ENCODE measurements around the gene CSRNP3. TPM values are rescaled to one million over a fixed set of nuclear protein-coding genes. Genes with fewer than 3 reads are reported as not detected.

Gene CSRNP3
- total RNA-seq, 1 experiment from 2014 or later, result 2.7 TPM

DNA sequence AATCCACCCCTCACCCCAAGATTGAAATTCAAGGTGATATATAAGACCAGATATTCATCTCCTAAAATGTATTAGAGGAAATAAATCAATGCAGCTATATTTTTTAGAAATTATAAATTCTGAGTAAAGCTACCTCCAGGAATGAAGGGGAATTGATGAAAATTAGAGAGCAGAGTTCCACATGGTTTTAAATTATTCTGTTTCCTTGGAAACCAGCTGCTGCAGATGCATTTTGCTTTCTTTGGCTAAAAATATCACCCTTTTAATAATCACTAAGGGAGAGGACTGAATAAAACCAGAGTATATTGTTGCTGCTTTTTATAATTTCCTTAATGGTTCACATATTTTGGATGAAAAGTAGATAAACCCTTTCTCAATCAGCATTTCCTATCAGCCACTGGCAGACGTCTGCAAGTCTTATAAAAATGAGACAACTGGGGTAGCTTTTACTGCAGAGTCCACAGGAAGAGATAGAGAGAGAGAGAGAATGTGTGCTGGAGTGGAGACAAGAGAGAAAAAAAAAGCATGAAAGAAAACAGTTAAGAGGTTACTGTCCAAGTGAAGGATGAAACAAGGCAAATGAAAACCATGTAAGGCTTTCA, 2.0 kb downstream of the CSRNP3 start:
- DNase-seq (ENCODE audit: low read depth), result no peak

DNA sequence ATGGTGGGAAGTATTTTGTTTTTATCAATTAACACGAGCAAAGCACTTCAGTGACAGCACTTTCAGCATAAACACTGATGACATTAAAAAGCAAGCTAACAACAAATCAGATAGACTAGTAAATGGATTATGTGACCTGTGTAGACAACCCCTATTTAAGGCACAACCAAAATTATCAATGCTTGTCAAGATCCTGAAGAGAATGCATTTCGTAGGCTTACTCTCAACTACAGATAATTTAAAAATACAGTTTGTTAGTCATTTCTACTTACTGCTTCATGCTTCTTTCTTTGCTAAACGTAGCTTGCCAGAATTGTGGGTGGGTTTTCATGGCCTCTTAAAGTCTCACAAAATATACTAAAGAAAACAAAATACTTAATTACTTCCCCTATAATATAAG, 3.4 kb downstream of the CSRNP3 start:
- no peak for DNase-seq (ENCODE audit: low read depth)

DNA sequence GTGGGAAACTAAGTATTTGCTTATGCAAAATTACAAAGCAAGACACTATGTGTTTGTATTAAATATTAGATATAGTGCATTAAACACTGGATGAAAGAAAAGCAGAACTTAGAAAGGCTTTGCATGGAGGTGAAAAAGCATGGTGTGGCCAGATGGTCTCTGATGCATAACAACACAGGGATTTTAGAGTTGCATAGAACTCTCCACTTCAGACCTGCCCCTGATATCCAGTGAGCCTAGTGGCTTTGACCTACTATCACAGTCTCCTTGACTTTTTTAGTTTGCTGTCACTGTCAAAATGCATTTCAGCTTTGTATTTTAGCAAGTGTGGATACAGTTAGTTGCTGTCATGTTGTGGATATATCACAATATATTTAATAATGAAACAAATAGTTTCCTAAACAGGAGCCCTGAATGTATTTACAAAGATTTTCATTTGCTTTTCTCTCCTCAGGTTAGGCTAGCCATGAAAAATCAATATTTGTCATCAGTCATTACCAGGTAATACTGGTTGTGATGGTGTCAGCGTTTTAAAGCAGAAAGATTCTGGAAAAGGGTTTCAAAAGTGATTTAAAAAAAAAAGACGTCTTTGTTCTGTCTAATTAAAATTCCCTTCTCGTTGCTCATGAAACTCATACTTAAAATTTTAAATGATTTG, 5.2 kb downstream of the CSRNP3 start:
- no peak for DNase-seq (ENCODE audit: low read depth)

DNA sequence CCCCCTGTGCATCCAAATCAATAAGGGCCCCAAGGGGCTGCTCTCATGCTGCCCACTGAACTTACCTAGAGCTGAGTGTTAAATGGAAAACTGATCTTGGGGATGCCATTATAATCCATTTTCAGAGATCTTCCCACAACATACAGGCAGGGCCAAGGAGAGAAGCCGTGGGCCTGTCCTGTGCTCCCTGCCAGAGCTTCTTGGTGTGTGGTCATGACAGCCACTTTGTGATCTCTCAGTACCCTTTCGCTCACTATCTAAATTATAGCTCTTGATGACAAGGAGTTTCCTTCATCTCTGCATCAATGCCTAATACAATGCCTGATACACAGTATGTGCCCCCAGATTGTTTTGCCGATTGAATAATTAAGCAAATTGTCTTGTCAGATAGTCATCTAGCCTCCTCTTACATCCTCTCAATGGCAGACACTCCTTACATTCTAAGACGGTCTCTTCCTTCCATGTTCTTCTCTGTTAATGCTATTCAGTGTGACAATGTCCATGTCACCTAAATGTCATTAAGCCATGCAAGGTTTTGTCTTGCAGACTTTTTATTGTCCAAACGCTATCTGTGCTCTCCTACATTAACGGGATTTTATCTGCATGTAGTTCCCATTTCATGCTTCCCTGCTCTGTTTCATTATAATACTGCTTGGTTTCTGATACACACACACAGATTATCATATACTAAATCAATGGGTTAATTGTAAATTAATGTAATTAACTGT, 5.9 kb downstream of the CSRNP3 start:
- no peak for DNase-seq (ENCODE audit: low read depth)

DNA sequence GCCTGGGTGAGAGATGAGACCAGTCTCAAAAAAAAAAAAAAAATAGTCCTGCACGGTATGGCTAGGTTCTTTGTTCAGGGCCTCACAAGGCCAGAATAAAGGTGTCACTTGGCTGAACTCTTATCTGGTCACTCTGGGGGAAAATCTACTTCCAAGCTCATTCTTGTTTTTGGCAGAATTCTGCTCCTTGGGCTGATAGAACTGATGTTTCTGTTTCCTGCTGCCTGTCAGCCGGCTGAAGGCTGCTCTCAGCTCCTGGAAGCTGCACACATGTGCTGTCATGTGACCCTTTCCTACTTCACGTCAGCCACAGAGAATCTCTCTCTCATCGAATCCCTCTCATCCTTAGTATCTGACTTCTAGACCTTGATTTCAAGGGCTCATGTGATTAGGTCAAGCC, 10.4 kb downstream of the CSRNP3 start:
- DNase-seq (ENCODE audit: low read depth), result no peak

DNA sequence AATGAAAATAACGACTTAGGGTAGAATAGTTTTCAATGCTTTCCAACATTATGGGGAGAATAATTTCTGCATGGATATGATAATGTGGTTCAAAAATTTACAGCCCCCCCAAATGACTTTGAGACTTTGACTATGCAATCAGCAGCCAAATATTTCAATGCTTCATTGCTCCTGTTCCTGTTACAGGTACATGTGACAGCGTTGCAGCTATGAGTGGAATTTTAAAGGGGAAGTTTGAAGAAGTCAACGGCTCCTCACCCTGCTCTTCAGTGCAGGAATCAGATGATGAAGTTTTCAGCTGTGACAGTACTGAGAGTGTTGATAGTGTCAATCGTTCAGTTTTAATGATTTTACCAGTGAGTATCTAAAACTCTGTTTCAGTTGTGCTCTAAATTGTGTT, 25.1 kb downstream of the CSRNP3 start:
- no peak for DNase-seq (ENCODE audit: low read depth)

DNA sequence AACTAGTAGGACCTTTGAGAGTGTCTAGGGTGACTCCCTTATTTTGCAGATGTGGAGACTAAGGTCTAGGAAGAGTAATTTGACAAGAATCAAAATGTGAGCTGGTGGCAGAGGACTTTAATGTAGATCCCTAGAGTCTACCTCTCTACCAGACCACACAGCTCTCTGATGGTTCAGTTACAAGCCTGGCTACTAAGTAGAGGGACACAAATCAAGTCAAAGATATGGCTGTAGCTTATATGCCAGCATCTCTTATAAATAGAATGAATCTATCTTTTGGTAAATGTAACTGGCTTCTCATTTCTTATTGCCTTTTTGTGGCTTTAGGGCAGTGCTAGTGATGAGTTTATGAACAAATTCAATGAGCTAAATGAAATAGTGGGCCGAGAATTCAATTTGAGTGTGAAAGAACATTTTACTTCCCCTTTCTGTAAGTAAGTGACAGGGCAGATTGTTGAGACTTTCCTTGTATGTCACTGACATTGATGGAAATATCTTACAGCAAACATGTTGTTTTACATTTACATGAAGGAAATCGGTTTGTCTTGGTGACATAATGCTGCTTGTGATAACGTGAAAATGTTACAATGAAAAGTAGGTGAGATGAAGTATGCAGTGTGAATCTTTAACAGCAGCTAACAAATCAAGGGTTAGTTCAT, 28.3 kb downstream of the CSRNP3 start:
- DNase-seq (ENCODE audit: low read depth), result no peak

DNA sequence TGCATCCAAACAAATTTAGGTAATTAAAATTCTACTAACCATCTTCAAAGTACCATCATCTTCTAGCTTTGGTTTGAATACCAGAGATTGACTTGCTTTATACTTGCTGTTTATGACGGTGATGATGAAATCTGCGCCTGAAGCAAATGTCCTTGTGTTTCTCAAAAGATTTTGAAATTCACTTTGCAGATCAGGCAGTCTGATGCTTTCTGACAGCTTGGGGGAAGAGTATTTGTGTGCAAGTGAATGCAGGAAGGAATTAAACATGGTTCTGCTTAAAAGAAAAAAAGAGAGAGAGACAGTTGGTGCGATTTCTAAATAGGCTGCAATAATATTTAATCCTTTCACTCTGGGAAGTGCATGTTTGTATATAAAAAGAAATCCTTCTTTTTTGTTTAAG, 29.6 kb downstream of the CSRNP3 start:
- no peak for DNase-seq (ENCODE audit: low read depth)

DNA sequence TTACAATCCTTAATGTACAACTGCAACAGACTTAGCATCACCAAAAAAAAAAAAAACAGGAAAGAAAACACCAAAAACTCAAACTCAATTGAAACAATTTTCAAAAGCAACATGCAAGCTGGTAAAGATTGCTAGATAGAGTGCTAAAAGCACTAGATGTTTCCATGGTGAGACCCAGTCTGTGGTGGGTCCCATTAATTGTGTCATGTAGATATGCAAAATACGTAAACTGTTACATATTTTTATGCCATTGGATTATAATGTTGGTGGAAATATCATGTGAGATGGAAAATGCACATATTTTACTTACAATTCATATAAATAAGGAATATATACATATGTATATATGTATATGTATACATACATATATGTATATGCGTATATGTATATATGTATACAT, 30.5 kb downstream of the CSRNP3 start:
- DNase-seq (ENCODE audit: low read depth), result no peak

DNA sequence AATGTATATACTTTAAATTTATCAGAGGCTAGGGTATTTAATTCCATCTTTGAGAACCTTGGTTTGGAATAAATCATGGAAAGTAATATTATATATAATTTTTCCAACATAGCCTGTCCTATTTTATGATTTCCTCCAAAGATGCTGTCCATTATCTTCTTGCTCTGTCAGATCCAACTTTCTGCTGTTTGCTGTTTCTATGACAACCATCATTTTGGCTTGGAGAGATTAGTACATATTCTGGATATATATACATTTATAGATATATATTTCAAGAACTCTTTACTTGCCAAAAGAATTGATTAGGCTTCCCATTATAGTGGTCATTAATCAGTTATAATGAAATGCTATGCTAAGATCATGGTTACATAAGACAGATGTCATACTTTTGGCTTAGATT, 31.3 kb downstream of the CSRNP3 start:
- DNase-seq (ENCODE audit: low read depth), result no peak

DNA sequence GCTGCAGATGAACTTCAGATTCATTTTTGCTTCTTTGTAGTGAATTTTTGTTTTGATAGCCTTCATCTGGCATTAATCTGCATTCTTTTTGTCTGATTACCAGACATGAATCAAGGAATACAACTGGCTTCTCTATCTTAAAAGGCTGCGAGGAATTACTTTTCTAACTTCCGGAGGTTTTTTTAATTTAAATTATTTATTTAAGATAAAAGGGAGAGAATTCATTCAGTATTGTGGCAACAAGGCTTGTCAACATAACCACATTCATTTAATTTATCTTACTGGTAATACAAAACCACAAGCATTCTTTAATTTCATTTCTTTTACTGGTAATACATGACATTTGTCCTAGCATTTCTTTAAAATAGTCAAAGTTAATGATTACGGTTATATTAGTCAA, 36.0 kb downstream of the CSRNP3 start:
- DNase-seq (ENCODE audit: low read depth), result no peak

DNA sequence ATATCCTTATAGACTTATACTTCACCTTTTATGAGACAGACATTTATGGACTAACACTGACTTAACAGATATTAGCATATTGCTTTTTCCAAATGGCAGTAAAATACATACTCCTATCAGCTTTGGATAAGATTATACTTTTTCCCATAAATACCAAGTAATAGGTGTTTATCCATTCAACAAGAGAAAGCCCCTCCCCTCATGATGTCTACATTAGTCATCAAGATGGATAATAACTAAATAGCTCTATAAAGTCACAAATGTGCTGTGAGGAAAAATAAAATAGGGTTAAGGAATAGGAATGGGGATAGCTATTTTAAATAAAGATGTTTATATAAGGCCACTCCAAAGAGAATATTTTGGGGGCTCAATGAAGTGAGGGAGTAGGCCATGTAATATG, 39.4 kb downstream of the CSRNP3 start:
- no peak for DNase-seq (ENCODE audit: low read depth)

DNA sequence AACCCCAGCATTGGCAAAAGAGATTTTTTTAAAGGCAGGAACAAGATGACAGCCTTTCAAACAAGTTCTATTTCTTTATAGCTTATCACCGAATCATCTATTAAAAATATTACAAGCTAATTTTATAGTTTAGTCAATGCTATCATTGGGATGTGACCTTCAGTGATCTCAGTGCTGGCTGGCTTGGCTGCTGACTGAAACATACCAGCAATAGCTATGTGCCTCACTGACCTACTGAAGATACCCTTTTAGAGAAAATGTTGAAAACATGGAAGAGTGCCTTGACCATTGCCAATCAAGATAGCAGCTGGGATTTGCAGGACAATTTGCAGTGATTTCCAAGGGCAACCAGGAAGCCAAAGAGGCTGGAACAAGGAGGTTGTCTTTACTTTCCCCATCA, 44.0 kb downstream of the CSRNP3 start:
- no peak for DNase-seq (ENCODE audit: low read depth)

DNA sequence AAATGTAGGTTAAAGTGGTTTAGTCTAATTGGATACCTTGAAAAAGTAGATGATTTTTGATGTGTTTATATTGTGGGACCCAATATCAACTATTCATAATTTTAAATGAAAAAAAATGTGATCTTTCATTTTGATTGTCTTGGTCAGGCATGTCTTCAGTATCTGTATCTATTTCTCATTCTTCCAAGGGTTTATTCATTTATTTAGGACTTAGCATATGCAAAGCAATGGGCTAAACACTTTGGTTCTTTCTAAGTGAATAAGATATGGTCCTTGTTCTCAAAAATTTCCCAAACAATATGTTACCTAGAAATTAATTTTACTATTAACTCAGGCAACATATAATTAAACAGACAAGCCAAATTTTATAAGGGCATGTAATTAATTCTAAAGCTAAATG, 49.1 kb downstream of the CSRNP3 start:
- no peak for DNase-seq (ENCODE audit: low read depth)

DNA sequence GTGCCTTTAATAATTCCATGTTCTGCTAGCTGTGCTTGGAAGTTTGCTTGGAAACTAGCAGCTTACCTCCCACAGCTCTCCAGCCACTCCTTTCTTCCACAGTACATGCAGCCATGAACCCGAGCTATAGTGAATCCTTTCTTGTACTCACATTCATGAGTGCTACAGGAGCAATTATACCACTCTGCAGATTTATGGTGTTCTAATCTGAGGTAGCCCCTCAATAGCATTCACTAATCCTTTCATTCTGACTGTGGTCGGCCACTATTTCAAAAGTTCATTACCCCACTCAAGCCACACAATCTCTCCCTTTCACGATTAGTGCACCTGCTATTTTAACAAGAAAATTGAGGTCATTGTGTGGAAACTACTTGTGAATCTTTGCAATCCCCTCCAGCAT, 53.2 kb downstream of the CSRNP3 start:
- DNase-seq (ENCODE audit: low read depth), result no peak

DNA sequence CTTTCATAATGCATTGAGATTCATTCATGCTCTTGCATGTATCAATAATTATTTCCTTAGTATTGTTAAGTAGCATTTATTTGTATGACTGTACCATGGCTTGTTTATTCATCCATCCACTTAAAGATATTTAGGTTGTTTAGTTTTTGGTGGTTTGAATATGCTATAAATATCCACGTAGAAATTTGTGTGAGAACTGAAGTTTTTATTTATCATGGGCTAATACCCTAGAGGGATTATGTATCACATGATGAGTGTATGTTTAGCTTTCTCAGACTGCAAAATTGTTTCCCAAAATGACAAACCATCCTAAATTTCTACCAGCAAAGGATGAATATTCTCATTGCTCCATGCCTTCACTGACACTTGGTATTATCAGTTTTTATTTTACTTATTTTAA, 55.2 kb downstream of the CSRNP3 start:
- DNase-seq (ENCODE audit: low read depth), result no peak

DNA sequence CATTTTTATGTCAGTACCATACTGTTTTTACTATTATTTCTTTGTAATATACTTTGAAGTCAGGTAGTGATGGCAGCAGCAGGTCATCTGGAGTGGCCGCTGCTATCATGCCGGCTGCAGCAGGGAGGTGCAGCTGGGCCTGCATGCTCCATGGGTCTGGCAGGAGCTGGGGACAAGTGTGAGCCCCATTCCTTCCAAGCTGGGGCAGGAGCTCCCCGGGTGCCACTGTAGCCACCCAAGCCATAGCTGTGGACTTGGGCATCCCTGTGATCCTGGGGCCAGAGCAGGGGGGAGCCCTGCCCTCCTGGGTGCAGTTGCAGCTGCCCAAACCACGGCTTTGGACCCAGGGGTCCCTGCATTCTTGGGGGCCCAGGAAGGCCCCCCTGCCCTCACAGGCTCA, 59.2 kb downstream of the CSRNP3 start:
- no peak for DNase-seq (ENCODE audit: low read depth)

DNA sequence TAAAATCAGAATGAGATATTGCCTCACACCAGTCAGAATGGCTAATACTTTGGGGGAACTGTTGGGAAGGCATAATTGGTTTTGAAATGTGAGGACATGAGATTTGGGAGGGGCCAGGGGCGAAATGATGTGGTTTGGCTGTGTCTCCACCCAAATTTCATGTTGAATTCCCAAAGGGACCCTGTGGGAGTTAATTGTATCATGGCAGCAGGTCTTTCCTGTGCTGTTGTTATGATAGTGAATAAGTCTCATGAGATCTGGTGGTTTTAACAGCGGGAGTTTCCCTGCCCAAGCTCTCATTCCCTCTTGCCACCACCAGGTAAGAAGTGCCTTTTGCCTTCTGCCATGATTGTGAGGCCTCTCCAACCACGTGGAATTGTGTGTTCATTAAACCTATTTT, 59.6 kb downstream of the CSRNP3 start:
- peak; percentile 72 for DNase-seq (ENCODE audit: low read depth)

DNA sequence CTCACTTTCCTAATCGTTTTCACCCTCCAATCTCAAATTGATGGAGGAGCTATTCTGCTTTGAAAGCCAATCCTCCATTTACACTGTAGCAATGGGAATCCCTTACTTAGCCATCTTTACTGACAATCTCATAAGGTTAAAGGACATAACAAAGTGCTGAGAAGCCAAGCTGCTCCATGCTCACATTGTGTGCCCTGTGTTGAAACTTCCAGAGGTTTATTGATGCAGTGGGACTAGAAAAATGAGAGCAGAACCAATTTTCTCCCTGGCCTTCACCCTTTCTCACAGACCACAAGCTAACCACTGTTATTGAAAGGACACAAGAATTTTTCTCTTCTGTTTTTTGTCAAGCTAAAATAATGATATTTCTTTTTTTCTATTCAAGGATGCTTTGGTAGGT, 63.8 kb downstream of the CSRNP3 start:
- no peak for DNase-seq (ENCODE audit: low read depth)

DNA sequence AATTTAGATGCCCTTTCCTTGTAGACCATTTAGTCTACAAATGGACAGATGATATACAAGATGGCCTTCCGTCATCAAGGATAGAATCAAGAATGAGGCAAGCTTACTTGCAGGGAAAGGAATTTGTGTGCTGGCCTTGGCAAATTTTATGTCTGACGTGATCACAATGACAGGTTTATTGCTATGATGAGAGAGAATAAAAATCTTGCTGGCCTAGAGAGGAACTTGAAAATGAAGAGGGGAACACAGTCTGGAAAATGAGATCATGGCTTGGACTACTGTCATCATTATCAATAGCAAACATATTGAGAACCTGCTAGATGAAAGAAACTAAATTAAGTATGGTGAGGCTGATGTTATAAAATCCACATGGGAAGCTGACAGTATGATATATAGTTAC, 66.0 kb downstream of the CSRNP3 start:
- no peak for DNase-seq (ENCODE audit: low read depth)

DNA sequence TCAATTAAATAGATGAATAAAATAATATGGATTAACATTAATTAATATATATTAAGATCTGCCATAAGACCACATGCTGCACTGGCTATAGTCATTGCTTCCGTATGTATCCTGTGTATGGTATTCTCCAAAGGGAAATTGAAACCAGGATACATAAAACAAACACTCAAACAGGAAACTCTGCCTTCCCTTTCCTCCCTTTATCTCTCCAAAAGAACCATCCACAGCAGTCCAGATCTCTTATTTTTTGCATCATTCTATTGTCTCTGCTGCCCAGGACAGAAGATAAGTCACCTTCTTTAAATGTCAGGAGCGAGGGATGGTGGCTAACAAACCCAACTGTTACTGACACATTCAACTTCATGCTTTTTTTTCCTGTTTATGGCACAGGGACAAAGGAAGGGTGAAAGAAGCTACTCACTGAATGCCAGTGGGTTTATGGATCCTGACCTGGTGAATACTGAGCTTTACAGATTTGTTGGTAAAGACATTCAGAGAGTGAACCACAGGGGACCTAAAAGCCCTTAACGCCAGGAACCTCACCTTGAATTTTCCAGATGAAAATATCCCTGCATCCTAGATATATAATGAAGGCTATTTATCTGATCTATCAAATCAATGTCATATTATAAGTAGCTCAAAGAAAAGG, 67.5 kb downstream of the CSRNP3 start:
- no peak for DNase-seq (ENCODE audit: low read depth)

DNA sequence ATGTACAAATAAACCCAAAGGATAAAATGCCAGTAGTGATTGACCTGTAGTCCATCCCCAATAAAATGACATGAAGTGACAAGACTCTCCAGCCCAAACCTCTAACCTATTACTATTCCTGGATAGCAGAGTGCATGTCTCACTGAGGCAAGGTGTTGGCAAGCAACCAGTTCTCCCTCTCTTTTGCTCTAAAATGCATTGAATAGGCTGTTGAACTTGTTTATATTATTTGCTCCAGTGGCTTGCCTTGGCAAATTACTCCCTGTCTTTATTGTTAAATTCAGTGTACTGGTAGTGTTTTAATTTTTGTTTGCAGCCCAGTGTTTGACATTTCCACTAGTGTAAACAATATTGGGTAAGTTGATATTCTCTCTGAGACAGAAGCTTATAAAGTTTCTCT, 70.5 kb downstream of the CSRNP3 start:
- no peak for DNase-seq (ENCODE audit: low read depth)
